ENCODE results near the gene DLG2.

DLG2 gene

GRCh38 chr11:83723999-83724398 is 1903.1 kb downstream of the DLG2 start:
- no peak for DNase-seq (ENCODE audit: low read depth in 3 of 3)

- no peak for DNase-seq (ENCODE audit: low read depth in 3 of 3)
Measured at GRCh38 chr11:83722392-83723119, 1904.6 kb downstream of the DLG2 start.

GRCh38 chr11:83721263-83721662 is 1905.9 kb downstream of the DLG2 start:
- no peak for DNase-seq (ENCODE audit: low read depth in 3 of 3)

GRCh38 chr11:83720675-83721074 is 1906.5 kb downstream of the DLG2 start:
- no peak for DNase-seq (ENCODE audit: low read depth in 3 of 3)

- DNase-seq (ENCODE audit: low read depth in 3 of 3) = no peak
Measured at GRCh38 chr11:83717537-83717936, 1909.6 kb downstream of the DLG2 start.

- no peak for DNase-seq (ENCODE audit: low read depth in 3 of 3)
Measured at GRCh38 chr11:83715927-83716535, 1911.1 kb downstream of the DLG2 start.

- no peak for DNase-seq (ENCODE audit: low read depth in 3 of 3)
Measured at GRCh38 chr11:83713708-83714107, 1913.4 kb downstream of the DLG2 start.

GRCh38 chr11:83711106-83711527 is 1916.0 kb downstream of the DLG2 start:
- no peak for DNase-seq (ENCODE audit: low read depth in 3 of 3)

GRCh38 chr11:83709434-83709833 is 1917.7 kb downstream of the DLG2 start:
- DNase-seq (ENCODE audit: low read depth in 3 of 3) = no peak

- DNase-seq (ENCODE audit: low read depth in 3 of 3) = no peak
Measured at GRCh38 chr11:83706566-83706965, 1920.6 kb downstream of the DLG2 start.

GRCh38 chr11:83702796-83703195 is 1924.3 kb downstream of the DLG2 start:
- no peak for DNase-seq (ENCODE audit: low read depth in 3 of 3)

- DNase-seq (ENCODE audit: low read depth in 3 of 3) = no peak
Measured at GRCh38 chr11:83697518-83697917, 1929.6 kb downstream of the DLG2 start.

- no peak for DNase-seq (ENCODE audit: low read depth in 3 of 3)
Measured at GRCh38 chr11:83695046-83695445, 1932.1 kb downstream of the DLG2 start.

GRCh38 chr11:83694191-83694910 is 1932.8 kb downstream of the DLG2 start:
- no peak for DNase-seq (ENCODE audit: low read depth in 3 of 3)

- no peak for DNase-seq (ENCODE audit: low read depth in 3 of 3)
Measured at GRCh38 chr11:83693306-83693992, 1933.7 kb downstream of the DLG2 start.

- DNase-seq (ENCODE audit: low read depth in 3 of 3) = no peak
Measured at GRCh38 chr11:83692675-83693074, 1934.5 kb downstream of the DLG2 start.

GRCh38 chr11:83691451-83691950 is 1935.6 kb downstream of the DLG2 start:
- DNase-seq (ENCODE audit: low read depth in 3 of 3) = no peak

GRCh38 chr11:83689144-83689780 is 1937.9 kb downstream of the DLG2 start:
- no peak for DNase-seq (ENCODE audit: low read depth in 3 of 3)

- DNase-seq (ENCODE audit: low read depth in 3 of 3) = no peak
Measured at GRCh38 chr11:83687787-83688186, 1939.4 kb downstream of the DLG2 start.

GRCh38 chr11:83685730-83686129 is 1941.4 kb downstream of the DLG2 start:
- DNase-seq (ENCODE audit: low read depth in 3 of 3) = no peak

- no peak for DNase-seq (ENCODE audit: low read depth in 3 of 3)
Measured at GRCh38 chr11:83684071-83684470, 1943.1 kb downstream of the DLG2 start.

- no peak for DNase-seq (ENCODE audit: low read depth in 3 of 3)
Measured at GRCh38 chr11:83682611-83682973, 1944.6 kb downstream of the DLG2 start.

All from stimulated activated CD4-positive, alpha-beta T cell treated with anti-CD3 and anti-CD28 coated beads, TNF-alpha, amount 100 ng/mL, for 24 hours (primary cell).